ENCODE results near the gene PAK2.
"Not testable (repeated sequence)": the region's sequence is repeated elsewhere in the genome, so short reads cannot be mapped to it uniquely, and the experiment has no call there.

Gene PAK2

GRCh38 chr3:196788528-196788927 is 48.9 kb downstream of the PAK2 start:
- no peak for DNase-seq

- DNase-seq = no peak
Measured at GRCh38 chr3:196789885-196790359, 50.3 kb downstream of the PAK2 start.

GRCh38 chr3:196790636-196791035 is 51.0 kb downstream of the PAK2 start:
- no peak for DNase-seq

GRCh38 chr3:196792771-196793170 is 53.1 kb downstream of the PAK2 start:
- DNase-seq = no peak

- peak; percentile 92 for DNase-seq
Measured at GRCh38 chr3:196793246-196793645, 53.6 kb downstream of the PAK2 start.

- DNase-seq = no peak
Measured at GRCh38 chr3:196794467-196794866, 54.8 kb downstream of the PAK2 start.

GRCh38 chr3:196796317-196796716 is 56.7 kb downstream of the PAK2 start:
- DNase-seq = no peak

- DNase-seq = no peak
Measured at GRCh38 chr3:196800742-196801434, 61.2 kb downstream of the PAK2 start.

GRCh38 chr3:196803891-196804468 is 64.3 kb downstream of the PAK2 start:
- DNase-seq = no peak

GRCh38 chr3:196804773-196805172 is 65.1 kb downstream of the PAK2 start:
- DNase-seq = no peak

GRCh38 chr3:196810963-196811581 is 71.4 kb downstream of the PAK2 start:
- DNase-seq = no peak

GRCh38 chr3:196812853-196813252 is 73.2 kb downstream of the PAK2 start:
- no peak for DNase-seq

- DNase-seq = no peak
Measured at GRCh38 chr3:196813903-196814302, 74.2 kb downstream of the PAK2 start.

- no peak for DNase-seq
Measured at GRCh38 chr3:196821806-196822355, 82.2 kb downstream of the PAK2 start.

GRCh38 chr3:196829651-196830050 is 90.0 kb downstream of the PAK2 start:
- not testable (repeated sequence) for DNase-seq

- DNase-seq = no peak
Measured at GRCh38 chr3:196835086-196835485, 95.4 kb downstream of the PAK2 start.

GRCh38 chr3:196836626-196837025 is 97.0 kb downstream of the PAK2 start:
- not testable (repeated sequence) for DNase-seq

- DNase-seq = peak; percentile 51
Measured at GRCh38 chr3:196837819-196838420, 98.3 kb downstream of the PAK2 start.

- DNase-seq = not testable (repeated sequence)
Measured at GRCh38 chr3:196839351-196839750, 99.7 kb downstream of the PAK2 start.

GRCh38 chr3:196842567-196843434 is 103.1 kb downstream of the PAK2 start:
- no peak for DNase-seq

- no peak for DNase-seq
Measured at GRCh38 chr3:196843435-196844110, 103.9 kb downstream of the PAK2 start.
